Measurements from ENCODE around the gene HNRNPC. TPM values are rescaled to one million over a fixed set of nuclear protein-coding genes. Genes with fewer than 3 reads are reported as not detected.

HNRNPC gene
- total and polyA plus RNA-seq, 9 of the 15 experiments (the other 6 are each of a cell fraction or from before 2014, with no cell fraction given), result 679 to 1,557 (median 1,191) TPM

DNA sequence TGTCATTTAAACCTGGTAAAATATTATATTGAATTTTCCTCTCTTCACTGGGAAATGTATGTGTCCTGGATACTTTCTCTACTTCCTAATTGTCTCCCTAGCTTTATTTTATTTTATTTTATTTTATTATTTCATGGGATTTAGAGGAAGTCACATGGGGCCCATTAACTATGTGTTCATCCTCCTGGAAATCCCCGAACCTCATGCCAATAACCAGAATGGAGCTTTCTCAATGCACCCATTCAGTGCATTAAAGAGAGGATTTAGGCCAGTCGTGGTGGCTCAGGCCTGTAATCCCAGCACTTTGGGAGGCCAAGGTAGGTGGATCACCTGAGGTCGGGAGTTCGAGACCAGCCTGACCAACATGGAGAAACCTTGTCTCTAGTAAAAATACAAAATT is 9.4 kb upstream of the HNRNPC start (continued):
- TF ChIP-seq, protein P1, sequence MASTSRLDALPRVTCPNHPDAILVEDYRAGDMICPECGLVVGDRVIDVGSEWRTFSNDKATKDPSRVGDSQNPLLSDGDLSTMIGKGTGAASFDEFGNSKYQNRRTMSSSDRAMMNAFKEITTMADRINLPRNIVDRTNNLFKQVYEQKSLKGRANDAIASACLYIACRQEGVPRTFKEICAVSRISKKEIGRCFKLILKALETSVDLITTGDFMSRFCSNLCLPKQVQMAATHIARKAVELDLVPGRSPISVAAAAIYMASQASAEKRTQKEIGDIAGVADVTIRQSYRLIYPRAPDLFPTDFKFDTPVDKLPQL (IDR thresholded peaks at IDR 0.05; ENCODE audit: extremely low read depth, insufficient read length), result no peak
- TF ChIP-seq CBX2 (IDR thresholded peaks at IDR 0.05; ENCODE audit: insufficient read depth, low read length, poor library complexity, severe bottlenecking), result no peak
- TF ChIP-seq ZSCAN32 (CRISPR knock-in tag; IDR thresholded peaks at IDR 0.05), result no peak
- TF ChIP-seq BRF1 (IDR thresholded peaks at IDR 0.05; ENCODE audit: borderline replicate concordance, extremely low read depth, insufficient read length), result no peak
- no peak for TF ChIP-seq PHF21A (IDR thresholded peaks at IDR 0.05; ENCODE audit: borderline replicate concordance, low read depth)
- TF ChIP-seq, protein P2, sequence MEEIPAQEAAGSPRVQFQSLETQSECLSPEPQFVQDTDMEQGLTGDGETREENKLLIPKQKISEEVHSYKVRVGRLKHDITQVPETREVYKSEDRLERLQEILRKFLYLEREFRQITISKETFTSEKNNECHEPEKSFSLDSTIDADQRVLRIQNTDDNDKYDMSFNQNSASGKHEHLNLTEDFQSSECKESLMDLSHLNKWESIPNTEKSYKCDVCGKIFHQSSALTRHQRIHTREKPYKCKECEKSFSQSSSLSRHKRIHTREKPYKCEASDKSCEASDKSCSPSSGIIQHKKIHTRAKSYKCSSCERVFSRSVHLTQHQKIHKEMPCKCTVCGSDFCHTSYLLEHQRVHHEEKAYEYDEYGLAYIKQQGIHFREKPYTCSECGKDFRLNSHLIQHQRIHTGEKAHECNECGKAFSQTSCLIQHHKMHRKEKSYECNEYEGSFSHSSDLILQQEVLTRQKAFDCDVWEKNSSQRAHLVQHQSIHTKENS (CRISPR knock-in tag; IDR thresholded peaks at IDR 0.05), result no peak
- TF ChIP-seq SREBF2 (CRISPR knock-in tag; IDR thresholded peaks at IDR 0.05), result no peak
- no peak for TF ChIP-seq SIX5 (IDR thresholded peaks at IDR 0.05; ENCODE audit: borderline replicate concordance in 1 of 2, insufficient read depth in 1 of 2, low read depth in 1 of 2, low read length in 2 of 2)
- TF ChIP-seq DDX20 (tag; IDR thresholded peaks at IDR 0.05; ENCODE audit: low read depth), result no peak
- no peak for TF ChIP-seq NFE2 (IDR thresholded peaks at IDR 0.05; ENCODE audit: low read depth)
